NT2/D1 (cell line): Measurements from ENCODE around the gene ACSL1.

Experiments
- SUZ12 ChIP-seq: IDR thresholded peaks from 2 replicates; pipeline ENCODE4 v1.6.1; 2011; ENCODE audit not compliant: insufficient read length, insufficient read depth; ENCODE audit errors: extremely low read depth
- YY1 ChIP-seq: IDR thresholded peaks from 2 replicates; pipeline ENCODE4 v1.6.1; 2011; ENCODE audit not compliant: insufficient read length, insufficient read depth
- ZNF274 ChIP-seq: IDR thresholded peaks from 2 replicates; pipeline ENCODE4 v1.6.1; 2011; ENCODE audit warnings: mild to moderate bottlenecking, low read depth, low read length

- no peak for TF ChIP-seq YY1
- TF ChIP-seq ZNF274: no peak
- TF ChIP-seq SUZ12: no peak
Observed at GRCh38 chr4:184812651-184813181, 13.1 kb downstream of the ACSL1 start.
